ENCODE measurements around the gene ALKBH1. TPM values are rescaled to one million over a fixed set of nuclear protein-coding genes. Genes with fewer than 3 reads are reported as not detected.

The ALKBH1 gene
- total and polyA plus RNA-seq, 9 of the 15 experiments (the other 6 are each of a cell fraction or from before 2014, with no cell fraction given) = 5.3 to 19.4 (median 10.7) TPM

- TF ChIP-seq ESRRA (IDR thresholded peaks at IDR 0.05; ENCODE audit: borderline replicate concordance, low read depth) (peak; percentile 94), CBX1 (IDR thresholded peaks at IDR 0.05; ENCODE audit: low read depth) (0 out of 2 replicates have a peak, but pooled peaks have one; percentile 29), RBFOX2 (IDR thresholded peaks at IDR 0.05; ENCODE audit: low read depth, low read length) (peak; percentile 95), MBD2 (IDR thresholded peaks at IDR 0.05; ENCODE audit: borderline replicate concordance, low read depth) (peak; percentile 58), TFAP4 (CRISPR knock-in tag; IDR thresholded peaks at IDR 0.05; ENCODE audit: borderline replicate concordance) (peak; percentile 26; the same call in 1 of the 2 replicates), MITF (IDR thresholded peaks at IDR 0.05) (no peak), ATF6 (CRISPR knock-in tag; IDR thresholded peaks at IDR 0.05) (no peak), TBP (optimal IDR thresholded peaks at IDR 0.05; ENCODE audit: low read depth, low read length) (peak; percentile 90), ATF1 (CRISPR knock-in tag; IDR thresholded peaks at IDR 0.05) (no peak), ATF1 (tag; IDR thresholded peaks at IDR 0.05) (peak; percentile 32; the same call in 1 of the 2 replicates), ZNF239 (CRISPR knock-in tag; IDR thresholded peaks at IDR 0.05) (no peak), MTA2 (IDR thresholded peaks at IDR 0.05; ENCODE audit: low read depth) (peak; percentile 81), FOXP1 (CRISPR knock-in tag; IDR thresholded peaks at IDR 0.05) (no peak), XRCC3 (IDR thresholded peaks at IDR 0.05) (no peak), E2F8 (IDR thresholded peaks at IDR 0.05; ENCODE audit: low read depth, partially characterized antibody) (peak; percentile 83), RBBP5 (IDR thresholded peaks at IDR 0.05; ENCODE audit: borderline replicate concordance, insufficient read depth, low read length, poor library complexity, severe bottlenecking) (peak; percentile 95), LARP7 (IDR thresholded peaks at IDR 0.05) (no peak), GABPB2 (CRISPR knock-in tag; conservative IDR thresholded peaks at IDR 0.05) (no peak), ETV1 (tag; conservative IDR thresholded peaks at IDR 0.05; ENCODE audit: low read depth) (peak; percentile 45; the same call in 1 of the 2 replicates), NR2C2 (CRISPR knock-in tag; IDR thresholded peaks at IDR 0.05) (peak; percentile 98), NR2C2 (tag; IDR thresholded peaks at IDR 0.05) (peak; percentile 100)
- TF ChIP-seq, protein P1, sequence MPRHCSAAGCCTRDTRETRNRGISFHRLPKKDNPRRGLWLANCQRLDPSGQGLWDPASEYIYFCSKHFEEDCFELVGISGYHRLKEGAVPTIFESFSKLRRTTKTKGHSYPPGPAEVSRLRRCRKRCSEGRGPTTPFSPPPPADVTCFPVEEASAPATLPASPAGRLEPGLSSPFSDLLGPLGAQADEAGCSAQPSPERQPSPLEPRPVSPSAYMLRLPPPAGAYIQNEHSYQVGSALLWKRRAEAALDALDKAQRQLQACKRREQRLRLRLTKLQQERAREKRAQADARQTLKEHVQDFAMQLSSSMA (CRISPR knock-in tag; IDR thresholded peaks at IDR 0.05) = no peak
Measured at GRCh38 chr14:77707724-77708408, at the start of gene ALKBH1, which contains the start of gene SLIRP (continued).

Data from K562 (cell line).